Activated naive CD4-positive, alpha-beta T cell treated with Interleukin-2 at 50 U/mL for 16 hours (primary cell): ENCODE measurements around the gene PPEF1.
"Not testable (repeated sequence)": the region's sequence is repeated elsewhere in the genome, so short reads cannot be mapped to it uniquely, and the experiment has no call there.

Experiments
- DNase-seq: peaks from one replicate; pipeline ENCODE4 v3.0.0-alpha.2; 2020

PPEF1 gene

GRCh38 chrX:18799911-18800310 lies 92.5 kb downstream of the PPEF1 start:
- no peak for DNase-seq

- DNase-seq = no peak
Measured at GRCh38 chrX:18809641-18810040, 102.2 kb downstream of the PPEF1 start.

GRCh38 chrX:18810416-18810815 lies 103.0 kb downstream of the PPEF1 start:
- no peak for DNase-seq

- no peak for DNase-seq
Measured at GRCh38 chrX:18825375-18825774, 117.9 kb downstream of the PPEF1 start.

- DNase-seq = no peak
Measured at GRCh38 chrX:18828832-18829404, 121.5 kb downstream of the PPEF1 start.

GRCh38 chrX:18833071-18833731 lies 125.8 kb downstream of the PPEF1 start:
- no peak for DNase-seq

- DNase-seq = not testable (repeated sequence)
Measured at GRCh38 chrX:18847901-18848300, 140.5 kb downstream of the PPEF1 start.

GRCh38 chrX:18855919-18856644 lies 148.6 kb downstream of the PPEF1 start:
- no peak for DNase-seq

- no peak for DNase-seq
Measured at GRCh38 chrX:18856645-18856997, 149.2 kb downstream of the PPEF1 start.

GRCh38 chrX:18861511-18861910 lies 154.1 kb downstream of the PPEF1 start:
- no peak for DNase-seq

GRCh38 chrX:18864390-18864920 lies 157.0 kb downstream of the PPEF1 start:
- DNase-seq = no peak

- DNase-seq = no peak
Measured at GRCh38 chrX:18871161-18871890, 163.9 kb downstream of the PPEF1 start.

- DNase-seq = no peak
Measured at GRCh38 chrX:18871970-18872369, 164.5 kb downstream of the PPEF1 start.

- DNase-seq = no peak
Measured at GRCh38 chrX:18872621-18873020, 165.2 kb downstream of the PPEF1 start.

- DNase-seq = peak; percentile 5
Measured at GRCh38 chrX:18873189-18873791, 165.8 kb downstream of the PPEF1 start.

- DNase-seq = no peak
Measured at GRCh38 chrX:18873836-18874235, 166.4 kb downstream of the PPEF1 start.

GRCh38 chrX:18874560-18875255 lies 167.3 kb downstream of the PPEF1 start:
- no peak for DNase-seq

- DNase-seq = no peak
Measured at GRCh38 chrX:18875256-18875878, 167.9 kb downstream of the PPEF1 start.

- DNase-seq = no peak
Measured at GRCh38 chrX:18877469-18877868, 170.0 kb downstream of the PPEF1 start.
